ENCODE measurements around the gene B4GALT2. TPM values are rescaled to one million over a fixed set of nuclear protein-coding genes. Genes with fewer than 3 reads are reported as not detected.
A peak's percentile ranks its signal among the peaks of the same experiment; 100 is the strongest.

The B4GALT2 gene
- total RNA-seq, 2 donors from 2014 or later = 62.7 to 72.7 TPM

DNA sequence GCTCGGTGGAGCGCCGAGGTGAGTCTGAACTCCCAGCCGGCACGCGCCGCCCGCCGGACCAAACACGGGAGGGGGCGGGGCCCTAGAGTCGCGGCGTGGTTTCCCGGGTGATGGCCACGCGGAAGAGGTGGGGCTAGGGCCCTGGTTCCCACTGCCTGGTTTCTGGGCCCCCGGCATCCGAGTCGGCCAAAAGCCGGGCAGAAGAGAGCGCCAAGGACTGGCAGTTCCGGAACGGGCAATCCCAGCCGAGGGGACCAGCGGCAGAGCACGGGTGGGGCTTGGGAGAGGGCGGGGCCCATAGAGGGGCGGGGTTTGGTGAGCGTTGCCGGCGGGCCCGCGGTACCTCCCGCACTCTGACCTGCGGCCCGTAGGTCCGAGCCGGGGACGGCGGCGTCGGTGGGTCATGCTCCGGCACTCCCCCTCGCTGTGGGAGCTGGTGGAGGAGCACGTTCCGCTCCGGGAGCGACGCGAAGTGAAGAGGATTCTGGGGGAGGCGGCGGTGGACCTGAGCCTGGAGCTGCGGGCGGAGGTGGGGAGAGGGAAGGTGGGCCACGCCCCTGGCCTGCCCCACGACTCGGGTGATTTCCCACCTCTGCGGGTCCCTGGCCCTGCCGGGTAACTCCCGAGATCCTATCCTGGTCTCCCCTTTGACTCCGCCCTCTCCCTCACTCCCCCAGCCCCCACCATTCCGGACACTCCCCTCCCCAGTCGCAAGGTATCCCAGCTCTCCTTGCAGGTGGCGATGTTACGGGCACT lies 12.6 kb downstream of the B4GALT2 start, which contains the start of gene CCDC24:
Gene CCDC24, plus strand, starts transcription at position 124 of the 756 bp plus-strand sequence. Its CDS starts 280 bp downstream, at position 404.
- no peaks in the 10 kb centered on the region for H3K27me3 Mint-ChIP-seq (ENCODE audit: insufficient read depth)
- Histone ChIP-seq H3K9me3 (ENCODE audit: control insufficient read depth, low read length) (no peaks in the 10 kb centered on the region), H3K4me1 (ENCODE audit: control insufficient read depth, insufficient read depth, low read length) (peaks cover 9% of the 10 kb centered on the region), H3K27me3 (ENCODE audit: control insufficient read depth, insufficient read depth, low read length, poor library complexity, severe bottlenecking) (no peaks in the 10 kb centered on the region), H3K4me3 (ENCODE audit: low read length) (peak within 1 kb of the TSS; percentile 82), H3K36me3 (ENCODE audit: control insufficient read depth, insufficient read depth, low read length) (peaks cover 4% of the 10 kb centered on the region), H3K27ac (ENCODE audit: low read depth, low read length) (peak within 1 kb of the TSS; percentile 57), H3K9ac (ENCODE audit: extremely low read depth, low read length, poor library complexity, severe bottlenecking) (peak within 1 kb of the TSS; percentile 44)
- peak within 1 kb of the TSS; percentile 78 for H3K4me3 Mint-ChIP-seq
- H3K9me3 Mint-ChIP-seq = no peaks in the 10 kb centered on the region
- TF ChIP-seq, protein P1, sequence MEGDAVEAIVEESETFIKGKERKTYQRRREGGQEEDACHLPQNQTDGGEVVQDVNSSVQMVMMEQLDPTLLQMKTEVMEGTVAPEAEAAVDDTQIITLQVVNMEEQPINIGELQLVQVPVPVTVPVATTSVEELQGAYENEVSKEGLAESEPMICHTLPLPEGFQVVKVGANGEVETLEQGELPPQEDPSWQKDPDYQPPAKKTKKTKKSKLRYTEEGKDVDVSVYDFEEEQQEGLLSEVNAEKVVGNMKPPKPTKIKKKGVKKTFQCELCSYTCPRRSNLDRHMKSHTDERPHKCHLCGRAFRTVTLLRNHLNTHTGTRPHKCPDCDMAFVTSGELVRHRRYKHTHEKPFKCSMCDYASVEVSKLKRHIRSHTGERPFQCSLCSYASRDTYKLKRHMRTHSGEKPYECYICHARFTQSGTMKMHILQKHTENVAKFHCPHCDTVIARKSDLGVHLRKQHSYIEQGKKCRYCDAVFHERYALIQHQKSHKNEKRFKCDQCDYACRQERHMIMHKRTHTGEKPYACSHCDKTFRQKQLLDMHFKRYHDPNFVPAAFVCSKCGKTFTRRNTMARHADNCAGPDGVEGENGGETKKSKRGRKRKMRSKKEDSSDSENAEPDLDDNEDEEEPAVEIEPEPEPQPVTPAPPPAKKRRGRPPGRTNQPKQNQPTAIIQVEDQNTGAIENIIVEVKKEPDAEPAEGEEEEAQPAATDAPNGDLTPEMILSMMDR (conservative IDR thresholded peaks at IDR 0.05) = peak; percentile 31
- H3K4me1 Mint-ChIP-seq = peaks cover 31% of the 10 kb centered on the region
- peak; percentile 93 for DNase-seq
- H3K27ac Mint-ChIP-seq = peak within 1 kb of the TSS; percentile 84
- H3K36me3 Mint-ChIP-seq (ENCODE audit: low read depth) = no peaks in the 10 kb centered on the region
- 1 to 2% methylated on average over 21 to 66 of the region's 66 CpGs for WGBS, 2 experiments (ENCODE audit: insufficient coverage in 1 of 2, insufficient read length in 1 of 2)

DNA sequence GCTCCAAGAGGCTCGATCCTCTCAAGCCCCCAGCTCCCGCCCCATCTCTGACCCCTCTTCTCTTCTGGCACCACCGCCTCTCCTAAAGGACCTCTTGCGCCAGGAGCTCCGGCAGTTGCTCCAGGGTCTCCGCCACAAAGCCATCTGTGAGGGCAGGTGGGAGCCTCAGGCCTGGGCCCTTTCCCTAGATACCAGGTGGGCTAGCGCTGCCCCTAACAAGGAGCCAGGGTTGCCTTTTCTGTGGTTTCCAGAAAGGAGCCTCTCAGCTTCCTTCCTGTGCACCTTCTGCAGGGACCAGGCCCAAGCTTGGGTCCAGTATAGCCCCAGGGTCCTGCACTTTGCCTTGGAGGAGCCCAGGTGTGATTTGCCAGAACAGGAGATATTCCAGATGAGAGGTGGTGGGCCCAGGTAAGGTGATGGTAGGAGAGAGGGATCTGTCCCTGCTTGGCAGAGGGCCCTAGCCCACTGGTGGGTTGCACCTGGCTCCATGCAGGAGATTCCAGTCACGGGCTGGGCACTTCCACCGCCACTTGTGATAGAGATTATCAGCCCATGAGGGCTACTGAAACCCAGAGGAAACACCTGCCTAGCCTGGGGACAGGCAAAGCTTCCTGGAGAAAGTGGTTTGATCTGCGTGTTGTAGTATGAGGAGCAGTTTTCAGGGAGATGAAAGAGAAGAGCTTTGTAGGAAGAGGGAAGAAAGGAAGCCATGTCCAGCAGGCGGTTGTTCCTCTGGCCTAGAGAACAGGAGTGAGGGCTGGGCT lies 13.4 kb downstream of the B4GALT2 start:
- H3K4me1 ChIP-seq (ENCODE audit: control insufficient read depth, insufficient read depth, low read length) = peaks cover 15% of the 10 kb centered on the region
- WGBS, 2 experiments (ENCODE audit: insufficient coverage in 1 of 2, insufficient read length in 1 of 2) = 50 to 63% methylated on average over 9 to 11 of the region's 11 CpGs
- TF ChIP-seq, protein P1 (conservative IDR thresholded peaks at IDR 0.05) = no peak
- no peak for DNase-seq
- no peaks in the 10 kb centered on the region for H3K36me3 Mint-ChIP-seq (ENCODE audit: low read depth)
- no peaks in the 10 kb centered on the region for H3K27me3 ChIP-seq (ENCODE audit: control insufficient read depth, insufficient read depth, low read length, poor library complexity, severe bottlenecking)
- peak overlapping the region; percentile 82 for H3K4me3 ChIP-seq (ENCODE audit: low read length)
- H3K4me1 Mint-ChIP-seq = peaks cover 23% of the 10 kb centered on the region
- H3K36me3 ChIP-seq (ENCODE audit: control insufficient read depth, insufficient read depth, low read length) = peaks cover 3% of the 10 kb centered on the region
- H3K9me3 Mint-ChIP-seq = no peaks in the 10 kb centered on the region
- no peak overlapping the region for H3K27ac ChIP-seq (ENCODE audit: low read depth, low read length)
- H3K27ac Mint-ChIP-seq = peak overlapping the region; percentile 84
- peak overlapping the region; percentile 25 for H3K9ac ChIP-seq (ENCODE audit: extremely low read depth, low read length, poor library complexity, severe bottlenecking)
- H3K9me3 ChIP-seq (ENCODE audit: control insufficient read depth, low read length) = no peaks in the 10 kb centered on the region
- no peaks in the 10 kb centered on the region for H3K27me3 Mint-ChIP-seq (ENCODE audit: insufficient read depth)
- peak overlapping the region; percentile 78 for H3K4me3 Mint-ChIP-seq

DNA sequence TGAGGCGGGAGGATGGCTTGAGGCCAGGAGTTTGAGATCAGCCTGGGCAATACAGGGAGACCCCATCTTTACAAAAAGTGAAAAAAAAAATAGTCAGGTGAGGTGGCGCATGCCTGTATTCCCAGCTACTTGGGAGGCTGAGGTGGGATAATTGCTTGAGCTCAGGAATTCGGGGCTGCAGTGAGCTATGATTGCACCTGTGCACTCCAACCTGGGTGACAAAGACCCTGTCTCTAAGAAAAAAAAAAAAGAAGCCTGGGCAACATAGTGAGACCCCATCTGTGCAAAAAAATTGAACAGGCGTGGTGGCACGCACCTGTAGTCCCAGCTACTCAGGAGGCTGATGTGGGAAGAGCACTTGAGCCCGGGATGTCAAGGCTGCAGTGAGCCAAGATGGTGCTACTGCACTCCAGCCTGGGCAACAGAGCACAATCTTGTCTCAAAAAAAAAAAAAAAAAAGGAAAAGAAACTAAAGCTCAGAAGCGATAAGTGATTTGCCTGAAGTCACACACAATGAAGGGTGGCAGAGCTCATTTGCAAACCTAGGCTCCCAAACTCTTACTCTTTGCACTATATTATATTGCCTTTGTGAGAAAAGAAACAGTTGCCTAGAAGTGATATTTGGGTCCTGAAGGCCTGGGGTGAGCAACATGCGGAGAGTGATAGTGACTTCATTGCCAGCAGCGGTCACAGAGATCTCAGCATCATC lies 14.3 kb downstream of the B4GALT2 start:
- DNase-seq = no peak
- Histone ChIP-seq H3K9ac (ENCODE audit: extremely low read depth, low read length, poor library complexity, severe bottlenecking) (no peak overlapping the region), H3K4me1 (ENCODE audit: control insufficient read depth, insufficient read depth, low read length) (peaks cover 18% of the 10 kb centered on the region), H3K27ac (ENCODE audit: low read depth, low read length) (no peak overlapping the region), H3K4me3 (ENCODE audit: low read length) (no peak overlapping the region), H3K36me3 (ENCODE audit: control insufficient read depth, insufficient read depth, low read length) (no peaks in the 10 kb centered on the region), H3K27me3 (ENCODE audit: control insufficient read depth, insufficient read depth, low read length, poor library complexity, severe bottlenecking) (no peaks in the 10 kb centered on the region), H3K9me3 (ENCODE audit: control insufficient read depth, low read length) (no peaks in the 10 kb centered on the region)
- Mint-ChIP-seq H3K9me3 (no peaks in the 10 kb centered on the region), H3K27ac (no peak overlapping the region), H3K36me3 (ENCODE audit: low read depth) (no peaks in the 10 kb centered on the region), H3K4me3 (peak overlapping the region; percentile 78), H3K27me3 (ENCODE audit: insufficient read depth) (no peaks in the 10 kb centered on the region), H3K4me1 (peaks cover 28% of the 10 kb centered on the region)
- 95 to 96% methylated on average over 7 to 9 of the region's 9 CpGs for WGBS, 2 experiments (ENCODE audit: insufficient coverage in 1 of 2, insufficient read length in 1 of 2)
- TF ChIP-seq, protein P1 (conservative IDR thresholded peaks at IDR 0.05) = no peak

Data from endodermal cell (in vitro differentiated cells).